Measurements from ENCODE around the gene C8B.

The C8B gene

DNA sequence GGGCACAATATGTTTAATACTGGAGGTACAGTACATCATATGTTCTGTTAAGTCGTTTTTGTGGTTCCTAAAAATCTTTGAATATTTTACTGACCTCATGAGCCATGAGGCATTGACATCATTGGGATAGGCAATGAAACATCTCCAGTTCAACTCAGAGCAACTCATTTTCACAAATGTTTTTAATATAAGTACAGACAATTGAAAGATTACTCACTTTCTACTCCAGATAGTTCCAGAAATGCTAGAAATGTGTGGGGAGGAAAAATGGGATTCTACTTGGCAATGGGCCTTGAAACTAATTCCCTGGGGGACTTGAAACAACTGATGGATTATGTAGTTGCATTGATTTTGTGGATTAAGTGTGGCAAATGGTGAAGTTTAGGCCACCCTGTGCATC, 7.2 kb upstream of the C8B start:
- no peak for DNase-seq (ENCODE audit: low read depth in 2 of 2)

- DNase-seq (ENCODE audit: low read depth in 2 of 2) = no peak
Observed at GRCh38 chr1:56970280-56970679, 4.5 kb upstream of the C8B start.

- no peak for DNase-seq (ENCODE audit: low read depth in 2 of 2)
Observed at GRCh38 chr1:56968878-56969495, 3.2 kb upstream of the C8B start.

DNA sequence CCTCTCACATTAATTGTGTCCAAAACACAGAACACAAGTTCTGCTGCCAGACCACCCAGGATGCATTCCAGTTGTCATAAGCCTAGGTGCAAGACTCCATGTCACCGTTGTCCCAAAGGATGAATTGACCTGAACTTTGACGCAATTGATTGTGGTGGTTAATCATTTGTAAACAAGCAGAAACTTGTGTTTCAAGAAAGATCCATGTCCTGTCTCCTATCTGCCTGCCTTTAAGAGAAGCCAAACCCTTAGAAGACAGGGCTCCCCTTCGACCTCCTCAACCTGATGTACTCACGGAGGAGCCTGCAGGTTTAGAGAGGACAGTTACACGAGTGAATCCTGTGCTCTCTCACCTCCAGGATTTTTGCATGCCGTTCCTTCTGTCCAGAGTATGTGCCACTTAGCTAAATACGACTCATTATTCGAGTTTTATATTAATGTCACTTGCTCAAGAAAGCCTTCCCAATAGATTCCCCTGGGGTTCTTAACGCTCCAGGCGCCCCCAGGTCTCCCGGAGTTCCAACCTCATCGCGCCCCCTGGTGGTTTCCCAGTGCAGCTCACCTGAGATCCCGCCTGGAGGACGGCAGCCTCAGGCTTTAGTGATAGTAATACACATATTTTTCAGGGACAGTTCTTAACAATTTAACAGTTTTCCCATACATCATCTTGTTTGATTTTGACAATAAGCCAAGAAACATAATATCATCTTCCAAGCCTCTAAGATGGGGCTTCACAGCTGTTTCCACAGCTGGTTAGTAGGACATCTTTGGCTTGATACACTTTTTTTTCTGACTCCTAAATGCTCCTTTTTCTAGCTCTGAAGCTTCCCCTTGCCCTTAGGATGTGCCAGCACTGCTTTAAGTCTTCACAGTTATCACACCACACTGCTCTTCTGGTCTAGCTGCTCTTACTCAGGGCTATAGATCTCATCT, 2.4 kb upstream of the C8B start:
- no peak for DNase-seq (ENCODE audit: low read depth in 2 of 2)

DNA sequence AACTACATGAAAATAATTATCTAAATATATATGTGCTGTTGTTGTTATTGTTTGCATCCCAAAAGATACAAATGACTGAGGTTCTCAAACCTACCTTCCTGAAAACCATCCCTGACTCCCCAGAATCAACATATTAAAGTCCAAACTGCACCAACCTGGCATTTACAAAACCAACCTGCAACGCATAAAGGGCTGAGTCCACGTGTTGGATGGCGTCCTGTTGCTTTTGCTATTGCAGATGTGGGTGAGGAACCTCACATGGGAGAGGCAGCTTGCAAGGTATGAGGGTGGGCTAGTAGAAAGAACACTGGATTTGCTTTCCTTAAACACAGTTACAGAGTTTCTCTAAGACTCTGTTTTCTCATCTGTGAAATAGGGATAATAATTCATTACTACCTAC, 1.5 kb upstream of the C8B start:
- DNase-seq (ENCODE audit: low read depth in 2 of 2) = no peak

GRCh38 chr1:56966698-56966999, 834 bp upstream of the C8B start:
- no peak for DNase-seq (ENCODE audit: low read depth in 2 of 2)

DNA sequence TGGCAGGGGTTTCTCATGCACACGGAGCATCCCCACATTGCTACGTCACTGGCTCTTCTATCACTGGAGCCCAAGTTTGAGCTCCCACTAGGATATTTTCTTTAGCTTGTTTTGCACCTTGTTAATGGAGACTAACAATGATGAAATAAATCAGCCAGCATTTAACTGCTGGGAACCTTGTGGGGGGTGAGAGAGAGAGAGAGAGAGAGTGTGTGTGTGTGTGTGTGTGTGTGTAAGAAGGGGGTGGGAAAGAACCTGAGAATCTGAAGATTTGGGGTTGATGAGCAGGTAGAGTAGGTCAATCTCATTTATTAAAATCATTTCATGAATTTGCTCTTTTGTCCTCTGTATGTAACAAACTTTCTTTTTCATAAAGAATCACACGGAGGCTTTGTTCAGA, 624 bp downstream of the C8B start:
- no peak for DNase-seq (ENCODE audit: low read depth in 2 of 2)

GRCh38 chr1:56964349-56965017, 1.3 kb downstream of the C8B start:
- no peak for DNase-seq (ENCODE audit: low read depth in 2 of 2)

- DNase-seq (ENCODE audit: low read depth in 2 of 2) = no peak
Observed at GRCh38 chr1:56963667-56964066, 2.1 kb downstream of the C8B start.

- DNase-seq (ENCODE audit: low read depth in 2 of 2) = no peak
Observed at GRCh38 chr1:56961426-56961825, 4.4 kb downstream of the C8B start.

DNA sequence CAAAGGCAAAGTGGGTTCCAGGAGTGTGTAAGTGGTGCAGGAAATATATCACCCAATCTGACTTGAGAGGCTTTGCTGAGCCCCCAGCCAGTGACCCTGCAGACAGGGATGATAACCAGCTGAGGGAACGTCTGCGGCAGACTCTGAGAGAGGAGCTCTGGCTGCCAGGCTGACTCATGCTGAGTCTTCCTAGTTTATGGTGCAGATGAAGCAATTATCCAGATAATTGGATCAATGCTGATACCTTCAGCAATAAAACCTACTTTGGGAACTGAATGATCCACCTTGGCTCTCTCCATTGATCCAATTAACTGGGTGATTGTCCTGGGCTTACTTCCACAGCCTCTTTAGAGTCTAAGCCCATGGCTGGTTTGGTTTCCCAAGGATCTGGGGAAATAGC, 7.3 kb downstream of the C8B start:
- no peak for DNase-seq (ENCODE audit: low read depth in 2 of 2)

DNA sequence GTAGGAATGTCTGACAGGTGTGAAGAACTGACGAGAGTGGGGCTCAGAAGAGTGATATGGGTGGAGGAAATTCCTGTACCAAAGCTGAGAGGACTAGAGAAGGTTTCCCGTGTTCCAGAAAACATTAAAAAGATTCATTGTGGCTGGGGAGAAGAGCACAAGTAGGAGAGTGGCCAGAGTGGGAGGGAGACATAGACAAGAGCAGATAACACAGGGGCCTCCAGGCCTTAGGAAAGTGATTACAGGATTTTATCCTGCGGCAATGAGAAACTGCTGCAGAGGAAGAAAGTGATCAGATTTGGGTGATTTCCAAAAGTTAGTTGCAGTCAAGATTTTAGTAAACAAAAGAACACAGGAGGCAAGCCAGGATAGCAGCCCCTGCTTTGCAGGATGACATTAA, 7.9 kb downstream of the C8B start:
- DNase-seq (ENCODE audit: low read depth in 2 of 2) = no peak

GRCh38 chr1:56954664-56955063, 11.2 kb downstream of the C8B start:
- no peak for DNase-seq (ENCODE audit: low read depth in 2 of 2)

- no peak for DNase-seq (ENCODE audit: low read depth in 2 of 2)
Observed at GRCh38 chr1:56953386-56953785, 12.4 kb downstream of the C8B start.

DNA sequence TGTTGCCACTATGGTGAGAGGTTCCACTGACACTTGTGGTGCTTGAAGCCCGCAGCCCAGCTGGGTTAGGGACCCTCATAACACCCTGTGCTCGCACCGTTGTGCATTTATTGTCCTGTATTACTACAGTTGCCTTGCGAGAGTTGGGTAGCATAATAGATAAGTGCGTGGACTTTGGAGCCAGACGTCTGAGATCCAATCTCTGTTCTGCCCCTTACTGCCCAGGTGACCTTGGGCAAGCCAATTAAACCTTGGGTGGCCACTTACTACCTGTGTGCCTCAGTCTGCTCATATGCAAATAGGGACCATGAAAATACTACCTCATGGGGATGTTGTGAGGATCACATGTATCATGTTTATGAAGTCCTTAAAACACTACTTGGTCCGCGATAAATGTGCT, 13.3 kb downstream of the C8B start:
- no peak for DNase-seq (ENCODE audit: low read depth in 2 of 2)

GRCh38 chr1:56948403-56949023, 17.3 kb downstream of the C8B start:
- no peak for DNase-seq (ENCODE audit: low read depth in 2 of 2)

DNA sequence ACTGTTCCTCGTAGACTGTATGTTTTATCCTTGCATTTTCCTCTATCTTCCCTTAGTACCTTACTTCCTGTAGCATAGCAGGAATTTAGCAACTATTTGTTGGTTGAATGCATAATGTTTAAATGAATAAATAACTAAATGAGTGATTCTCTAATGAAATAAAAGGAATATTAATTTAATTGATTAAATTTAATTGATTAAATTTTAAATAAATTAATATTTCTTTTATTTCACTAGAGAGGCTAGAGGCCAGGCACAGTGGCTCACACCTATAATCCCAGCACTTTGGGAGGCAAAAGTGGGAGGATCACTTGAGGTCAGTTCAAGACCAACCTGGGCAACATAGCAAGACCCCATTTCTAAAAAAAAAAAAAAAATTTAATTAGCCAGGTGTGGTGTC, 25.8 kb downstream of the C8B start:
- no peak for DNase-seq (ENCODE audit: low read depth in 2 of 2)

- no peak for DNase-seq (ENCODE audit: low read depth in 2 of 2)
Observed at GRCh38 chr1:56939209-56939608, 26.6 kb downstream of the C8B start.

- no peak for DNase-seq (ENCODE audit: low read depth in 2 of 2)
Observed at GRCh38 chr1:56938646-56939045, 27.2 kb downstream of the C8B start.

DNA sequence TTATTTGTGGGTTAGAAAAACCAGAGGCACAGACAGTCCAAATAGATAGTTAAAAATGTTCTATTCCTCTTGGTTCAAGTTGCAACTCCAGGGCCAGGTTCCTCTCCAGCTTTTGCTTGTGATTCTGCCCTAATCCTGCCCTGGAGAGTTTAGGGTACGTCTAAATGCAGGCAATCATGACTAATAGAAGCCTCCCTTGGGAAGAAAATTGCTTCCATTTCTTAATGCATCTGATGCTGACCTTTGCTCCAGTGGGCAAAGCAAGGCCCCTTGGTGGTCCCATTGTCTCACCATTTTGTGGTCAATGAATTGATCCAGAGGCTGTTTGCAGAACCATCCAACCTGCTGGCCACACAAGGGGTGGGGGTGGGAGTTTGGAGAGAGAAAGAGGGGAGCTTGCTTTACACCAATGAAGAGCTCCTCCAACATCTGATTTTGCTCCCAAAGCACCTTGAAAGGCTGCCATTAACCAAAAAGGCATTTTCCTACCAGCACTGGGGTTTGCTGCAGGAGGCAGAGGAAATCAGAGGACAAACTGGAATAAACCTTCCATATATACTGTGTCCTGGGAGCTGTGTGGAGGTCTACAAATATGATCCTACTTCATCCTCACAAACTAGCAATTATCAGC, 31.3 kb downstream of the C8B start:
- DNase-seq (ENCODE audit: low read depth in 2 of 2) = no peak

DNA sequence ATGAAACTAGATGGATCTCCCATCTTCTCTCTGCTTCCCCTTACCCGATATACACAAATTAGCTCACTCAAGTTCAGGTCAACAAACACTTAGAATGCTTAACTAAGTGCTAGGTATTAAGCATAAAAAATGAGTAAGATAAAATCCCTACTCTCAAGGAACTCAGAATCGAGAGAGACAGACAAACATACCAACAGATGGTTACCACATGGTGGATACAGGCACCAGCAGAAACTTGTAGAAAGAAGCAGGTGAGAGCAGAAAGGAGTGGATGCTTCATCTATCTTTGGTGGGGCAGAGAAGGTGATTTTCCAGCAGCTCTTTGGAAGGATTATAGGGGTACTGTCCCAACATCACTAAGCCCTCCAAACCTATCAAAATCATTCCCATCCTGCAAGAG, 32.2 kb downstream of the C8B start:
- no peak for DNase-seq (ENCODE audit: low read depth in 2 of 2)

DNA sequence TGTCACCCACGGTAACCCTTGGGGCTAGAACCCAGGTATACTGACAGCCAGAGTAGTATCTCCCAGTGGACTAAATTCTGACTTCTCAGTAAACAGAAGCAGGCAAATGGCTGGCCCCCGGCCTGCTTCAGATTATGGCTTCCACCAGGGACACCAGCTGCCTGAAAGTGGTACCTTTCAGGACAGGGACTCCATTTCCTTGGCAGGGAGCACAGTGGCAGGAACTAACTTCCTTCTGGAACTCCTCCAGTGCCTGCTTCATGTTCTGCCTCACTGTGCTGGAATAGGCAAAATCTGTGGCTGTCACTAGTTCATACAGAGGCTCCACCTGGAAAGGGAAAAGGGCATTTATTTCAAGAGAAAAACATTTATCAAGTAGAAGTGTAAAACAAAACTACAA, 32.7 kb downstream of the C8B start:
- DNase-seq (ENCODE audit: low read depth in 2 of 2) = no peak
